Neural cell (in vitro differentiated cells): ENCODE data around the gene IGSF3.

Experiments used
- CTCF ChIP-seq: fragments of 450-650 bp; IDR thresholded peaks from 2 replicates; pipeline ENCODE4 v1.5.1; 2014; ENCODE audit warnings: antibody characterized with exemption, mild to moderate bottlenecking, moderate library complexity; ENCODE audit not compliant: poor library complexity, severe bottlenecking
- EP300 ChIP-seq: fragments of 450-650 bp; conservative IDR thresholded peaks from 2 replicates; pipeline ENCODE4 v1.6.1; 2014; ENCODE audit warnings: antibody characterized with exemption, mild to moderate bottlenecking, moderate library complexity; ENCODE audit not compliant: poor library complexity, severe bottlenecking
- POLR2AphosphoS5 ChIP-seq: IDR thresholded peaks from 2 replicates; pipeline ENCODE4 v1.6.1; 2012
- RAD21 ChIP-seq: fragments of 450-650 bp; conservative IDR thresholded peaks from 2 replicates; pipeline ENCODE4 v1.6.1; 2014; ENCODE audit warnings: antibody characterized with exemption, mild to moderate bottlenecking, moderate library complexity
- REST ChIP-seq: IDR thresholded peaks from 2 replicates; pipeline ENCODE4 v1.6.1; 2012; ENCODE audit warnings: borderline replicate concordance
- TAF1 ChIP-seq: IDR thresholded peaks from 2 replicates; pipeline ENCODE4 v1.6.1; 2012; ENCODE audit warnings: low read depth

GRCh38 chr1:116573431-116574095 is 94.0 kb downstream of the IGSF3 start:
- no peak for TF ChIP-seq CTCF
- TF ChIP-seq RAD21 = no peak
- TF ChIP-seq REST = no peak
- no peak for TF ChIP-seq EP300
- TF ChIP-seq POLR2AphosphoS5 = no peak
- TF ChIP-seq TAF1 = no peak
